Adipose tissue (tissue), 3 donors: ENCODE measurements around the gene ERN1. TPM values are rescaled to one million over a fixed set of nuclear protein-coding genes. Genes with fewer than 3 reads are reported as not detected.
"Not testable (repeated sequence)": the region's sequence is repeated elsewhere in the genome, so short reads cannot be mapped to it uniquely, and the experiment has no call there.

Experiments
- H3K27ac ChIP-seq: one replicate; pipeline ENCODE4 v1.5.1; 2013; ENCODE audit warnings: low read depth, low read length
- WGBS, 3 donors: extraction: QIAGEN DNeasy Blood & Tissue Kit; methylation state at CpG; one replicate each; pipeline ENCODE4 v1.1.7; 2013; 5-methylcytosine and 5-hydroxymethylcytosine counted together
- polyA plus RNA-seq, 3 donors: library from polyadenylated mRNA; stranded (reverse); fragments of 200-250 nt; gene quantifications; one replicate each; pipeline ENCODE4 v1.2.3, GENCODE V29; 2013
- donor health status: healthy with polysubstance abuse.
- donor health status: Bipolar disorder and iron deficiency.
- donor health status: healthy.

Gene ERN1
- polyA plus RNA-seq, 3 donors: 2.0 to 26.5 (median 9.3) TPM

- 16 to 23% (median 21%) methylated on average over 3 of the region's 3 CpGs for WGBS, 3 donors
- H3K27ac ChIP-seq: no peak overlapping the region
These were observed 101.0 kb downstream of the ERN1 start for GRCh38 chr17:64028874-64029464.

GRCh38 chr17:64025732-64026294, 104.1 kb downstream of the ERN1 start:
- H3K27ac ChIP-seq: no peak overlapping the region

GRCh38 chr17:64024781-64025731, 104.9 kb downstream of the ERN1 start:
- WGBS, 3 donors: 39 to 55% (median 55%) methylated on average over 19 of the region's 19 CpGs
- no peak overlapping the region for H3K27ac ChIP-seq

More at GRCh38 chr17:64025732-64026294, 104.1 kb downstream of the ERN1 start:
- WGBS, 3 donors: 1 to 3% (median 2%) methylated on average over 21 of the region's 21 CpGs

- H3K27ac ChIP-seq: no peak overlapping the region
- 40 to 68% (median 68%) methylated on average over 8 of the region's 8 CpGs for WGBS, 3 donors
These were observed 105.7 kb downstream of the ERN1 start for GRCh38 chr17:64024215-64024654.

GRCh38 chr17:64022611-64023063, 107.3 kb downstream of the ERN1 start:
- WGBS, 3 donors: 68 to 79% (median 76%) methylated on average over 5 of the region's 5 CpGs
- no peak overlapping the region for H3K27ac ChIP-seq

- no peak within 1 kb of the TSS for H3K27ac ChIP-seq
- 11 to 19% (median 13%) methylated on average over 23 of the region's 23 CpGs for WGBS, 3 donors
These were observed 109.7 kb downstream of the ERN1 start, which contains the start of gene ICAM2 for GRCh38 chr17:64020056-64020766. TSS of gene ICAM2 (minus strand) at chr17:64020633. CDS start at chr17:64006691, 13,942 bp downstream.

- H3K27ac ChIP-seq: not testable (repeated sequence)
These were observed 110.4 kb downstream of the ERN1 start for GRCh38 chr17:64019551-64019961.

GRCh38 chr17:64017381-64017980, 112.5 kb downstream of the ERN1 start:
- no peak overlapping the region for H3K27ac ChIP-seq
- WGBS, 3 donors: 68 to 79% (median 77%) methylated on average over 2 of the region's 2 CpGs

More at GRCh38 chr17:64019551-64019961, 110.4 kb downstream of the ERN1 start:
- WGBS, 3 donors: 63 to 69% (median 68%) methylated on average over 9 of the region's 9 CpGs

- no peak overlapping the region for H3K27ac ChIP-seq
- 49 to 77% (median 54%) methylated on average over 3 of the region's 3 CpGs for WGBS, 3 donors
These were observed 113.0 kb downstream of the ERN1 start for GRCh38 chr17:64016974-64017373.

GRCh38 chr17:64016231-64016784, 113.6 kb downstream of the ERN1 start:
- no peak overlapping the region for H3K27ac ChIP-seq
- 24 to 63% (median 27%) methylated on average over 5 of the region's 5 CpGs for WGBS, 3 donors

GRCh38 chr17:64015447-64015846, 114.5 kb downstream of the ERN1 start:
- 84 to 96% (median 93%) methylated on average over 6 of the region's 6 CpGs for WGBS, 3 donors
- H3K27ac ChIP-seq: no peak overlapping the region

- no peak overlapping the region for H3K27ac ChIP-seq
- 54 to 65% (median 59%) methylated on average over 8 of the region's 8 CpGs for WGBS, 3 donors
These were observed 120.2 kb downstream of the ERN1 start for GRCh38 chr17:64009571-64010402.

- 44 to 78% (median 47%) methylated on average over 4 of the region's 4 CpGs for WGBS, 3 donors
- H3K27ac ChIP-seq: no peak overlapping the region
These were observed 121.1 kb downstream of the ERN1 start for GRCh38 chr17:64008830-64009229.

GRCh38 chr17:64008346-64008745, 121.6 kb downstream of the ERN1 start:
- WGBS, 3 donors: 77 to 81% (median 77%) methylated on average over 5 of the region's 5 CpGs
- H3K27ac ChIP-seq: no peak overlapping the region

- H3K27ac ChIP-seq: no peak overlapping the region
- WGBS, 3 donors: 53 to 78% (median 57%) methylated on average over 5 of the region's 5 CpGs
These were observed 122.1 kb downstream of the ERN1 start for GRCh38 chr17:64007838-64008282.

- not testable (repeated sequence) for H3K27ac ChIP-seq
- WGBS, 3 donors: 76 to 87% (median 82%) methylated on average over 5 of the region's 5 CpGs
These were observed 122.7 kb downstream of the ERN1 start for GRCh38 chr17:64007089-64007837.
